SH-SY5Y (cell line): ENCODE data around the gene GRPEL2.

Source experiments
- GATA2 ChIP-seq: IDR thresholded peaks from 2 replicates; pipeline ENCODE4 v1.6.1; 2011; ENCODE audit warnings: mild to moderate bottlenecking, low read depth, low read length
- GATA3 ChIP-seq: IDR thresholded peaks from 2 replicates; pipeline ENCODE4 v1.6.1; 2011; ENCODE audit warnings: low read depth, mild to moderate bottlenecking, low read length, moderate library complexity

GRCh38 chr5:149370878-149371277, 25.6 kb downstream of the GRPEL2 start:
- TF ChIP-seq GATA3 = no peak
- TF ChIP-seq GATA2 = no peak
